ENCODE measurements around the gene FEM1A. TPM values are rescaled to one million over a fixed set of nuclear protein-coding genes. Genes with fewer than 3 reads are reported as not detected.

FEM1A gene
- polyA plus RNA-seq, 1 of the 3 experiments (the other 2 are of a cell fraction): 4.8 TPM

GRCh38 chr19:4829001-4829712 is 37.6 kb downstream of the FEM1A start:
- peaks cover 72% of the 10 kb centered on the region for H3K79me2 ChIP-seq (ENCODE audit: insufficient read depth)
- no peaks in the 10 kb centered on the region for H3K9me3 ChIP-seq
- H3K27ac ChIP-seq (ENCODE audit: low read depth in 2 of 2, low read length in 1 of 2): no peak overlapping the region
- H3K9ac ChIP-seq: no peak overlapping the region
- peak overlapping the region; percentile 62 for H3K4me2 ChIP-seq
- H3K9me2 ChIP-seq: no peaks in the 10 kb centered on the region
- ChIA-PET POLR2A (interaction anchor here (0.6 kb wide), 1 partner anchor 13 kb away, joined by 5 read pairs; no protein-coding TSS in a partner anchor), CTCF (interaction anchor here (0.8 to 8.1 kb wide), 3 partner anchors 15 to 22 kb away, joined by 3 to 47 read pairs (median 4); no protein-coding TSS in a partner anchor)
- no peak overlapping the region for H3K4me3 ChIP-seq (ENCODE audit: low read depth in 2 of 2, low read length in 1 of 2)
- no peaks in the 10 kb centered on the region for H4K20me1 ChIP-seq (ENCODE audit: insufficient read depth)
- WGBS (ENCODE audit: low lambda C conversion rate): 84% methylated on average over 13 of the region's 16 CpGs
- H3K36me3 ChIP-seq (replicated peaks in 1 of 2; ENCODE audit: control insufficient read depth in 1 of 2, insufficient read depth in 2 of 2, low read length in 1 of 2): peaks cover 0 to 1% of the 10 kb centered on the region in 2 experiments
- no peaks in the 10 kb centered on the region for H3K27me3 ChIP-seq (ENCODE audit: insufficient read depth)
- H2AFZ ChIP-seq (ENCODE audit: low read depth): no peak overlapping the region
- peaks cover 2% of the 10 kb centered on the region for H3F3A ChIP-seq (replicated peaks; ENCODE audit: insufficient read depth)
- no peak for TF ChIP-seq SMC3 (IDR thresholded peaks at IDR 0.05; ENCODE audit: low read depth, low read length)
- no peak for TF ChIP-seq FOSL2 (IDR thresholded peaks at IDR 0.05; ENCODE audit: borderline replicate concordance, low read depth)
- TF ChIP-seq GABPA (IDR thresholded peaks at IDR 0.05; ENCODE audit: low read depth): no peak
- TF ChIP-seq MEF2A (IDR thresholded peaks at IDR 0.05; ENCODE audit: borderline replicate concordance, low read depth): no peak
- TF ChIP-seq NRF1 (IDR thresholded peaks at IDR 0.05; ENCODE audit: low read depth, low read length): no peak
- no peak for TF ChIP-seq JUND (IDR thresholded peaks at IDR 0.05)
- TF ChIP-seq RAD21 (IDR thresholded peaks at IDR 0.05; ENCODE audit: low read length): no peak
- TF ChIP-seq TAF1 (IDR thresholded peaks at IDR 0.05; ENCODE audit: borderline replicate concordance, low read depth, low read length): no peak
- TF ChIP-seq, protein P1, sequence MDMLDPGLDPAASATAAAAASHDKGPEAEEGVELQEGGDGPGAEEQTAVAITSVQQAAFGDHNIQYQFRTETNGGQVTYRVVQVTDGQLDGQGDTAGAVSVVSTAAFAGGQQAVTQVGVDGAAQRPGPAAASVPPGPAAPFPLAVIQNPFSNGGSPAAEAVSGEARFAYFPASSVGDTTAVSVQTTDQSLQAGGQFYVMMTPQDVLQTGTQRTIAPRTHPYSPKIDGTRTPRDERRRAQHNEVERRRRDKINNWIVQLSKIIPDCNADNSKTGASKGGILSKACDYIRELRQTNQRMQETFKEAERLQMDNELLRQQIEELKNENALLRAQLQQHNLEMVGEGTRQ (IDR thresholded peaks at IDR 0.05; ENCODE audit: borderline replicate concordance, low read depth, low read length): no peak
- no peak for TF ChIP-seq MXI1 (IDR thresholded peaks at IDR 0.05; ENCODE audit: low read depth, low read length)
- no peak for TF ChIP-seq ELF1 (IDR thresholded peaks at IDR 0.05)
- no peak for TF ChIP-seq POLR2AphosphoS5 (IDR thresholded peaks at IDR 0.05; ENCODE audit: low read depth, low read length)
- TF ChIP-seq TEAD4 (IDR thresholded peaks at IDR 0.05; ENCODE audit: borderline replicate concordance, insufficient read depth): no peak
- TF ChIP-seq, protein P2, sequence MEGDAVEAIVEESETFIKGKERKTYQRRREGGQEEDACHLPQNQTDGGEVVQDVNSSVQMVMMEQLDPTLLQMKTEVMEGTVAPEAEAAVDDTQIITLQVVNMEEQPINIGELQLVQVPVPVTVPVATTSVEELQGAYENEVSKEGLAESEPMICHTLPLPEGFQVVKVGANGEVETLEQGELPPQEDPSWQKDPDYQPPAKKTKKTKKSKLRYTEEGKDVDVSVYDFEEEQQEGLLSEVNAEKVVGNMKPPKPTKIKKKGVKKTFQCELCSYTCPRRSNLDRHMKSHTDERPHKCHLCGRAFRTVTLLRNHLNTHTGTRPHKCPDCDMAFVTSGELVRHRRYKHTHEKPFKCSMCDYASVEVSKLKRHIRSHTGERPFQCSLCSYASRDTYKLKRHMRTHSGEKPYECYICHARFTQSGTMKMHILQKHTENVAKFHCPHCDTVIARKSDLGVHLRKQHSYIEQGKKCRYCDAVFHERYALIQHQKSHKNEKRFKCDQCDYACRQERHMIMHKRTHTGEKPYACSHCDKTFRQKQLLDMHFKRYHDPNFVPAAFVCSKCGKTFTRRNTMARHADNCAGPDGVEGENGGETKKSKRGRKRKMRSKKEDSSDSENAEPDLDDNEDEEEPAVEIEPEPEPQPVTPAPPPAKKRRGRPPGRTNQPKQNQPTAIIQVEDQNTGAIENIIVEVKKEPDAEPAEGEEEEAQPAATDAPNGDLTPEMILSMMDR (IDR thresholded peaks at IDR 0.05): no peak
- no peak for DNase-seq
- peaks cover 5% of the 10 kb centered on the region in 2 experiments; a peak in 1 of 4 replicates for H3K4me1 ChIP-seq (ENCODE audit: control insufficient read depth in 1 of 2, insufficient read depth in 2 of 2, low read depth in 1 of 2, low read length in 1 of 2)

GRCh38 chr19:4830332-4830731 is 38.8 kb downstream of the FEM1A start:
- peak overlapping the region; percentile 99 for H3K4me2 ChIP-seq
- 93% methylated on average over 6 of the region's 6 CpGs for WGBS (ENCODE audit: low lambda C conversion rate)
- peak overlapping the region; percentile 95; the same call in 1 of the 2 replicates for H3K9ac ChIP-seq
- DNase-seq: no peak
- TF ChIP-seq GABPA (IDR thresholded peaks at IDR 0.05; ENCODE audit: low read depth) (no peak), MEF2A (IDR thresholded peaks at IDR 0.05; ENCODE audit: borderline replicate concordance, low read depth) (no peak), RXRA (IDR thresholded peaks at IDR 0.05; ENCODE audit: borderline replicate concordance, low read depth) (no peak), GATA2 (CRISPR knock-in tag; IDR thresholded peaks at IDR 0.05) (no peak), RAD21 (IDR thresholded peaks at IDR 0.05; ENCODE audit: low read length) (no peak), TCF12 (IDR thresholded peaks at IDR 0.05) (no peak), NFIC (IDR thresholded peaks at IDR 0.05; ENCODE audit: borderline replicate concordance) (no peak), FOSL2 (IDR thresholded peaks at IDR 0.05; ENCODE audit: borderline replicate concordance, low read depth) (no peak), MXI1 (IDR thresholded peaks at IDR 0.05; ENCODE audit: low read depth, low read length) (no peak)
- TF ChIP-seq, protein P1 (IDR thresholded peaks at IDR 0.05; ENCODE audit: borderline replicate concordance, low read depth, low read length): no peak
- H3K27me3 ChIP-seq (ENCODE audit: insufficient read depth): no peaks in the 10 kb centered on the region
- no peaks in the 10 kb centered on the region for H3K9me2 ChIP-seq
- no peaks in the 10 kb centered on the region for H3K9me3 ChIP-seq
- ChIA-PET CTCF (interaction anchor here (0.9 to 2.3 kb wide), 6 partner anchors 10 to 218 kb away, joined by 3 to 12 read pairs (median 4); no protein-coding TSS in a partner anchor), POLR2A (no interaction called here)
- no peaks in the 10 kb centered on the region for H3K36me3 ChIP-seq (replicated peaks in 1 of 2; ENCODE audit: control insufficient read depth in 1 of 2, insufficient read depth in 2 of 2, low read length in 1 of 2)
- H3K4me3 ChIP-seq (ENCODE audit: low read depth in 2 of 2, low read length in 1 of 2): peak overlapping the region; percentile 67 to 91
- no peak overlapping the region for H2AFZ ChIP-seq (ENCODE audit: low read depth)
- H3K79me2 ChIP-seq (ENCODE audit: insufficient read depth): peaks cover 60% of the 10 kb centered on the region
- H3K27ac ChIP-seq (ENCODE audit: low read depth in 2 of 2, low read length in 1 of 2): no peak overlapping the region; a peak in 1 of 4 replicates
- peaks cover 5% of the 10 kb centered on the region in 2 experiments; a peak in 1 of 4 replicates for H3K4me1 ChIP-seq (ENCODE audit: control insufficient read depth in 1 of 2, insufficient read depth in 2 of 2, low read depth in 1 of 2, low read length in 1 of 2)
- H3F3A ChIP-seq (replicated peaks; ENCODE audit: insufficient read depth): peaks cover 4% of the 10 kb centered on the region
- no peaks in the 10 kb centered on the region for H4K20me1 ChIP-seq (ENCODE audit: insufficient read depth)

Measured in SK-N-SH (cell line).